G401.6 (cell line): ENCODE data around the gene ZNF362.

ENCODE experiments used
- FAIRE-seq: peaks from 2 replicates; lab custom pipeline; 2012; peaks lifted over from hg19 to GRCh38; lab: Jason Lieb, UNC

ZNF362 gene

GRCh38 chr1:33244809-33245186 lies 11.5 kb upstream of the ZNF362 start:
- FAIRE-seq, result no peak

GRCh38 chr1:33246171-33246570 lies 10.1 kb upstream of the ZNF362 start:
- no peak for FAIRE-seq

DNA sequence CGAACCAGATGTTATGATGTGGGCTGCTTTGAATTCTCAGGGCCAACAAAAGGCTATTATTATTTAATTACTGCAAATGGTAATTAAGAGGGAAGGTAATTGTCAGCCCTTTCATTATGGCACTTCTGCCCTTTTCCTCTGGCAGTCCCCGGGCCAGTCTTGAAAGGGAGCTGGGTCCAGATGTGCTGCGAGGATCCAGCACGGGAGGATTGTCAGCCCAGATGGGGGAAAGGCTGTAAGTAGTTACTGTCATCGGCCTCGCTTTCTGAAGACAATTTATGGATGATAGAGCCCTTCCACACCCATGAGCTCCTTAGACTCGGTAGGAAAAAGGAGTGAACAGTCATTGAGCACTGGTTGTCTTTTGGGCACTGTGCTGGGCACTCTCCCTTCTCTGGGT lies 8.7 kb upstream of the ZNF362 start:
- FAIRE-seq, result no peak

GRCh38 chr1:33248244-33248643 lies 8.0 kb upstream of the ZNF362 start:
- no peak for FAIRE-seq

DNA sequence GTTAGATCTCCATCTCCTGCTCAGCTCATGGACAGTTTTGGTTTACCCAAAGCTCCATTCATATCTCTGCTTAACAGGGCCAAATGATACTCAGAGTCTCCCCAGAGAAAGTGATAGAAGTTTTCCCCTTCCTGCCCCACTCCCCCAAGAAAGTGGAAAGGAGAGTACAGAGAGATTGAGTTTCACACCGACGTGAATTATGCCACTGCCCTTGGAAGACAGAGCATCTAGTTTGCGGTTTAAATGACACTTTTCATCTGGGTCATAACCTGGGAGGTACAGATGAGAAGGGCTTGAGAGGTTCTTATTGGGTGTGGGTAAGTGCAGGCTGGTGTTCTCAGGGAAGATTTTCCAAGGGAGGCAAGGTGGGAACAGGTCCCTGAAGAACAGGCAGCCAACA lies 6.9 kb upstream of the ZNF362 start:
- no peak for FAIRE-seq

GRCh38 chr1:33250217-33250616 lies 6.1 kb upstream of the ZNF362 start:
- FAIRE-seq, result no peak

GRCh38 chr1:33250724-33251123 lies 5.6 kb upstream of the ZNF362 start:
- FAIRE-seq, result no peak

DNA sequence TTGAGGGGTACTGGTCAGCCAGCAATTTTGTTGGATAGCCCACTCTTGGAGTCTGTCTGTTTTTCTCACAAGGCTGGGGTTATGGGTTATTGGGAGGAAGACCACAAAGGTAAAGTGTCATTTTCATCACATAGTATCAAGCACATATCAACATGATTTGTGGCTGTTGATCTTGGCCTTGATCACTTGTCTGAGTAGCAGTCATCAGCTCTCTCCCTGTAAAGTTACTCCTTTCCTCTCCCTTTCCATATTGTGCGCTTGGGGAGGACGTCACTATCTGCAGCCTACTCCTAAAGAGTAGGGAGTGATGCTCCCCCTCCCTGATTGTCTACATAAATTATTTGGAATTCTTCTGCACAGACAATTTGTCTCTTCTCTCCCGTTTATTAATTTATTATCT lies 1.8 kb upstream of the ZNF362 start:
- FAIRE-seq, result no peak

GRCh38 chr1:33255347-33256220 lies 708 bp upstream of the ZNF362 start:
- FAIRE-seq, result no peak

- no peak for FAIRE-seq
Measured at GRCh38 chr1:33256221-33256470, 146 bp upstream of the ZNF362 start.

DNA sequence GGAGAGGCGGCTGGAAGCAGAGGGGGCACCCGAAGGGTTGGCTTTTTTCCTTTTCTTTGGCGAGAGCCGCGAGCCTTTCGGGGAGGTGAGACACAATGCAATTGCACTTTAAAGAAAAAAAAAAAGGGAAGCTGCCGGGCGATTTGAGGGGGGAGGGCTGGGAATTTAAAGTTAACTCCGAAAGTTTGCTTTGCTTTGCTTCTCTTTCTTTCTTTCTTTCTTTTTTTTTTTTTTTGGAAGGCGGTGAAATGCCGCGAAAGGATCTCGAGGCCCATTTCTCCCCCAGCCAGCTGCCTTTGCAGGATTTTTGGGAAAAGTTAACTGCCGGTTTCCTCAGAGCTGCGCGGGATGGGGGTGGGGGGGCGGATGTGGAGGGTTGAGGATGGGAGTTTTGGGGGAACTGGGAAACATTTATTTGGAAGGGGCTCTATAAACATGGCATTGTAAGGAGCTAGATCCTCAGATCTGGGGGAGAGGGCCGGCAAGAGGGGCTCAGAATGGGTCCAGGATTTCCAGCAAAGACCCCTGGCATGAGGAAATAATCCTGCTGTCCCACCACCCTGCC lies 997 bp downstream of the ZNF362 start:
- no peak for FAIRE-seq

GRCh38 chr1:33257772-33258712 lies 1.8 kb downstream of the ZNF362 start:
- no peak for FAIRE-seq

DNA sequence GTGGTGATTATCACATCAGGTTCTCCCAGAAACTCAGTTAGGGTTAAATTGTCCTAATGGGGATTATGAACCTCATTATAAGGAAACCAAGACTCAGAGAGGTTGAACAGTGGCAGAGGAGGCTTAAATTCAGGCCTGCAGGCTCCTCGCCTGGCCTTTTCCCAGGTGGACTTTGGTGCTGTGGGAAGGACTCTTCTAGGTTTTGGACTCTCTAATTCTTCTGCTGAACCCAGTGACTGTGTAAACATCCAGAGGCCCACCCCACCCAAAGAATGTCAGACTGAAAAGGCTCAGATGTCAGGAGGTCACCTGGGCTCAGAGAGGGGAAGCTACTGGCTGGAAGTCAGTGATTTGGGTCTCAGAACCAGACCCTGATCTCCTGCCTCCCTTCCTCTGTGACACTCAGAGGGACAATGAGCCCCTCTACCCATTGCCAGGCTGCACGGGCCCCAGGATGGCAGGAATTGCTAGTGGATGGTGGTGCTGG lies 2.5 kb downstream of the ZNF362 start:
- FAIRE-seq, result no peak

GRCh38 chr1:33259879-33260278 lies 3.6 kb downstream of the ZNF362 start:
- no peak for FAIRE-seq

DNA sequence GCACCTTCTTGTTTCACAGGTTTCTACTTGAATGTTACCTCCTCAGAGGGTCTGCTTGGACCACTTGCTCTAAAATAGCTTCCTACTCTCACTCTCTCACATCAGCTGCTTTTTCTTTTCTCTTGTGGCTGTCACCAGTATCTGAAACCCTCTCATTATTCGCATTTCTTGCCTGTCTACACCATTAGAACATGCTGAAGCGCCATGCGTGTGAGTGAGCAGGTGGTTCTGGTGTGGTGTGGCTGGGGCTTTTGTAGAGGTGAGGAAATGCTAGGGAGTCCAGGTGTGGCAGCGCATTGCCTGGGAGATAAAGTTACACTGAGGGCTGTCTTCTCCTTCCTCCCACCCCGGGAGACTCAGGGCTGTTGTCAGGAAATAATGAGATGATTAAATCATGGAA lies 4.1 kb downstream of the ZNF362 start:
- FAIRE-seq, result no peak

- FAIRE-seq, result no peak
Measured at GRCh38 chr1:33261344-33261743, 5.1 kb downstream of the ZNF362 start.

DNA sequence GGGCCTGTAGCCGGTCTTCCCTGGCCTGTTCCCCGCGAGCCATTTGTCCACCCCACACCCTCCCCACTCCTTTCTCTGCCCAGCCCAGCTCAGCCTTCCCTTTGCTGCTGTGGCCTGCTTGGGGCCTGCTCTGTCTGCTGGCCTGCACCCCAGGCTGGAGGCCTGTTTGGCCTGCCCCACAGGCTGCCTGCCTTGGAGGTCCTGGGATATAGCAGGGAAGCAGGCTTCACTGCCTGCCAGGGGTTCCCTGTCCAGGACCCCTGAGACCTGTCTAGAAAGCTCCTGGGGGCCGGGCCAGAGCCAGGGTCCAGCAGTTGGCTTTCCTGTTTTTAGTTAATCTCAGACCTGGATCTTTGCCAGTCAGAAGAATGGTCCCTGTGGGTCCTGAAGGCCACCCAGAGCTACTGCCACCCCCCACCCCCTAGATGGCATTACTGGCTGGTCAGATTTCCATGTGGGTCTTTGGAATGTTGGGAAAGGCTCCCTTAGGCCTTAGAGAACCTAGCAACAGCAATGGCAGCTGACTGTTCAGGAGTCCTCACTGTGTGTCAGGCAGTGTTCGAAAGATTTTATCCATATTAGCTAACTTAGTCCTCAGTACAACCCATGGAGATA lies 7.7 kb downstream of the ZNF362 start:
- FAIRE-seq, result no peak

DNA sequence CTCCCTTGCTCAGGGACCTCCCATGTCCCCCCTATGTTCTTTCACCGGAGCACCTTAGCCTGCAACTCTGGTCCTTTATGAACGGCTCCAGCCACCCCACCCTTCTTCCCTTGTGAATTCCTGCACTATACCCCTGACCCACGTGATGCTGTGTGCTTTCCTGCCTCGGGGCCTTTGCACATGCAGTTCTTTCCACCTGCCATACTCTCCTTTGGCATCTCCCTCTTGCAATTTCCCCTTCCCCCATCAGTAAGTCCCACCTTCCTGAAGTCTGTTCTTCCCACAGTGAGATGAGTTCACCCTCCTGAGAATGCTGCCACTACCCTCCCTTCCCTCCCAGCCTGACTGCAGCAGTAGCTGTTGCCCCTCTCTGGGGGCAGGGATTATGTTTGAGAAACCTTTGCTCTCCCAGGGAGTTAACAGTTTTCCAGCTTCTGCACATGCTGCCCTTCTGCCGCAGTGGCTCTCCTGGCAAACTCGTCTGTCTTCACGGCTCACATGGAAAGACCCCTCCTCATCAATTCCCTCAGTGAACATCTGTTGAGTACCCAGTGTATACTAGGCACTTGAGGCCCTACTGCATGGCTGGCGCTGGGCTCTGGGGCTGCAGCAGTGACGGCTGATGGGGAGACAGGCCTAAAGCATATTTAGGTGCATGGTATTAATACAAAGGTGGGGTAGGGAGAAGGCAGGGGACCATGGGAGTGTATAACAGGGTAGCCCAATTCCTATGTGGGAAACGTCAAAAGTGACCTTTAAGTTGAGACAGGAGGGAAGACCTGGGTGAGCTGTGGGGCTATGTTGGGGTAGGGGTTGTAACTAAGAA lies 9.7 kb downstream of the ZNF362 start:
- no peak for FAIRE-seq

DNA sequence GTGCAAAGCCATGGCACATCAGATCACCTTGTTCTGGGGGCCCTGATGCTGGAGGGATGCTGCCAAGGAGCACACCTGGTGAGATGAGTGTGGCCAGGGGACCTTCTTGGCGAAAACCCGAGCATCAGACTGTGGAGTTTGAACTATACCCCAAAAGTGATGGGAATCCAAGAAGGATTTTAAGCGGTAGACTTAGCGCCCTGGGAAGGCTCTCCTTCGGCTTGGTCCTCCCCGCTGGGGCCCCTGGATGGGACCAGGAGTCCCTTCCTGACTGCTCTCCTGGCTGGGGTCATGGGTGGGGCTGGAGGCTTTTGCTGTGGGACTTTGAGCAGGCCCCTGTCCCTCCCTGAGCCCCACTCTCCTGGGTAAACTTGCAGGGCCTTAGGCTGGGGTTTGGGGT lies 10.5 kb downstream of the ZNF362 start:
- no peak for FAIRE-seq

- no peak for FAIRE-seq
Measured at GRCh38 chr1:33267468-33268205, 11.3 kb downstream of the ZNF362 start.

- no peak for FAIRE-seq
Measured at GRCh38 chr1:33268457-33268856, 12.2 kb downstream of the ZNF362 start.
